Measurements from ENCODE around the gene ADGRV1.
"Not testable (repeated sequence)": the region's sequence is repeated elsewhere in the genome, so short reads cannot be mapped to it uniquely, and the experiment has no call there.

Gene ADGRV1

DNA sequence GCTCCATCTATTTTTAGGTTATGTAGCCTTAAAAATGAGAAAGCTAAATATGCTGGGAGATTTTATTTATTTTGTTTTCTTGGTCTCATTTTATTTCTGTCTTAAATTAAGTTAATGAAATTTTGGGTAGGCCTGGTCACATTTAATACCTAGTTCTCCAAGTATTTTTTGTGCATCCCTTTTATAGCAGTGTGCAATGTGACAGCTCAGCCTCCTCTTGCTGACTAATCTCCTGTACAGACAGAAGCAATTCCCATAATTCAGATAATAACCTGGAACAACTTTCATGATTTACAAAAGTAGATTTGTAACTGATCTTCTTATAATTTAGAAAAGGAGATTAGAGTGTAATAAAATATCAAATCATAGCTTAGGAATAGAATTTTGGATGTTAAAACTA is 403.9 kb downstream of the ADGRV1 start:
- H3K27ac Mint-ChIP-seq, result no peak overlapping the region
- H3K36me3 Mint-ChIP-seq (ENCODE audit: low read depth), result no peaks in the 10 kb centered on the region
- intact Hi-C loops (cut with micrococcal nuclease), result no loop called here
- H3K27me3 Mint-ChIP-seq, result peaks cover 1% of the 10 kb centered on the region
- H3K9me3 Mint-ChIP-seq, result no peaks in the 10 kb centered on the region
- no peak overlapping the region for H3K4me3 Mint-ChIP-seq
- no peaks in the 10 kb centered on the region for H3K4me1 Mint-ChIP-seq (ENCODE audit: low read depth)

DNA sequence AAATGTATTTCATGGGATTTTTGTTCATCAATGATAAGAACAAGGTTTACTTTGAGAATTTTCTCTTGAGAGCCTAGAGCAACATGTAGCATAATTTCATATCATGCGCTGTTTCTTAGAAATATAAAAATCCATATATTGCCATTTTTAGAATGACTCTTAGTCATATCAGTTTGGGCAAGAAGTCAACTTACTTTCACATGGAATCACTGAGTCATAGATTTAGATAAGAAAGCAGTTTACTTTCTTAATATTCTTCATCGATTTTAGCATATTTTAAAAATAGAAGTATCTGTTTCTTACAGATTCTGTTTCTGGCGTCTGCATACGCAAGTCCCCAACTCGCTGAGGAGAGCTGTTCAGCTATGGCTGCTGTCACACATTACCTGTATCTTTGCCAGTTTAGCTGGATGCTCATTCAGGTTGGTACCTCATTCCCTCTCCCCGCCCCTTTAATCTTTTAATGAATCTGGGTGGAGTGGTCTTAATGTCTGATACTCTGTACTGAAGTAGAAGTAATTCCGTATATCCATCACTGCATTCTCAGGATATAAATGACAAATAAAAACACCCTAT is 406.6 kb downstream of the ADGRV1 start:
- H3K36me3 Mint-ChIP-seq (ENCODE audit: low read depth), result no peaks in the 10 kb centered on the region
- no peak overlapping the region for H3K27ac Mint-ChIP-seq
- intact Hi-C loops (cut with micrococcal nuclease), result no loop called here
- no peaks in the 10 kb centered on the region for H3K4me1 Mint-ChIP-seq (ENCODE audit: low read depth)
- peaks cover 6% of the 10 kb centered on the region for H3K9me3 Mint-ChIP-seq
- H3K27me3 Mint-ChIP-seq, result peaks cover 2% of the 10 kb centered on the region
- no peak overlapping the region for H3K4me3 Mint-ChIP-seq

DNA sequence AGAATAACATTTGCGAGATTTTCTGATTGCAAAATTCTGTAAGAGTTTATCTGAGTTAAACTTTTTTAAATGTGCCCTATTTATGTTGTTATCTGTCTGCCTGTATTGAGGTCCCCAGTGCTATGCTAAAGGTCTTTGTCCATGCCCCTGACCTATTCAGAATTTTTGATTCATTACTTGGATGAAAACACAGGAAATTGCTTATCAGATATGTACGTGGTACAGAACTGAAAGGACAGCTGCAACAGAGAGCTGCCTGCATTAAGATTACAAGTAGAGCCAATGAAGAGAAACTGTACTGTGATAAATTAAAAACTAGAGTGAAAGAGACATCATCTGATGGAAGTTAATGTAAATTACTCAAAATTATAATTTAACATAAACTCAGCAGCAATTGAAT is 408.8 kb downstream of the ADGRV1 start:
- Mint-ChIP-seq H3K27ac (no peak overlapping the region), H3K4me3 (no peak overlapping the region), H3K9me3 (peaks cover 17% of the 10 kb centered on the region), H3K27me3 (peaks cover 2% of the 10 kb centered on the region), H3K4me1 (ENCODE audit: low read depth) (no peaks in the 10 kb centered on the region), H3K36me3 (ENCODE audit: low read depth) (no peaks in the 10 kb centered on the region)
- intact Hi-C loops (cut with micrococcal nuclease), result no loop called here

- no peak overlapping the region for H3K27ac Mint-ChIP-seq
- H3K27me3 Mint-ChIP-seq, result peaks cover 2% of the 10 kb centered on the region
- H3K4me1 Mint-ChIP-seq (ENCODE audit: low read depth), result no peaks in the 10 kb centered on the region
- H3K9me3 Mint-ChIP-seq, result peaks cover 17% of the 10 kb centered on the region
- intact Hi-C loops (cut with micrococcal nuclease), result no loop called here
- H3K36me3 Mint-ChIP-seq (ENCODE audit: low read depth), result no peaks in the 10 kb centered on the region
- no peak overlapping the region for H3K4me3 Mint-ChIP-seq
Observed at GRCh38 chr5:90967851-90968250, 409.3 kb downstream of the ADGRV1 start.

DNA sequence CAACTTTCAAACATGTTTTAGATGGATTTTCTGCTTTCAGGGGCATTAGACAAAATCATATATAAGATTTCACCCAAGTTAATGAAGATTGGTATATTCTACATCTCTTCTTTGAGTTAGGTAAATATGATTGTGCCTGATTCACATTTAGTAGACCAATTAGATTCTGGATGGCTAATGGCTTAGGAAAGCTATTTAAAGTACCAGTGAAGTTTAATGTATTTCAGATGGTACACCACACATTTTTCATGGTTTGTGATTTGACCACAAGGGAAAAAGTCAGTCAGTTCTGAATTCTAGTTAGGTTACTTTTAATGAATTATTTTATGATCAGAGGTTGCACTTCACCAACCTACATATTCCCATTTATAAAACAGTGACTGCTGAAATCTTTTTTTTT is 409.7 kb downstream of the ADGRV1 start:
- Mint-ChIP-seq H3K4me3 (no peak overlapping the region), H3K27me3 (peaks cover 2% of the 10 kb centered on the region), H3K36me3 (ENCODE audit: low read depth) (no peaks in the 10 kb centered on the region), H3K4me1 (ENCODE audit: low read depth) (no peaks in the 10 kb centered on the region), H3K27ac (no peak overlapping the region), H3K9me3 (peaks cover 17% of the 10 kb centered on the region)
- intact Hi-C loops (cut with micrococcal nuclease), result no loop called here

DNA sequence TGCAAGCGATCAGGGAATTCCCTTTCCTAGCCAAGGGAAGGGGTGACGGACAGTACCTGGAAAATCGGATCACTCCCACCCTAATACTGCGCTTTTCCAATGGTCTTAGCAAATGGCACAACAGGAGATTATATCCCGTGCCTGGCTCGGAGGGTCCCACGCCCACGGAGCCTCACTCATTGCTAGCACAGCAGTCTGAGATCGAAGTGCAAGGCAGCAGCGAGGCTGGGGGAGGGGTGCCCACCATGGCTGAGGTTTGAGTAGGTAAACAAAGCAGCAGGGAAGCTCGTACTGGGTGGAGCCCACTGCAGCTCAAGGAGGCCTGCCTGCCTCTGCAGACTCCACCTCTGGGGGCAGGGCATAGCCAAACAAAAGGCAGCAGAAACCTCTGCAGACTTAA is 411.3 kb downstream of the ADGRV1 start:
- peaks cover 17% of the 10 kb centered on the region for H3K9me3 Mint-ChIP-seq
- intact Hi-C loops (cut with micrococcal nuclease); H3K4me1 Mint-ChIP-seq (ENCODE audit: low read depth); H3K4me3 Mint-ChIP-seq; H3K36me3 Mint-ChIP-seq (ENCODE audit: low read depth); H3K27me3 Mint-ChIP-seq; H3K27ac Mint-ChIP-seq: not testable (repeated sequence)

DNA sequence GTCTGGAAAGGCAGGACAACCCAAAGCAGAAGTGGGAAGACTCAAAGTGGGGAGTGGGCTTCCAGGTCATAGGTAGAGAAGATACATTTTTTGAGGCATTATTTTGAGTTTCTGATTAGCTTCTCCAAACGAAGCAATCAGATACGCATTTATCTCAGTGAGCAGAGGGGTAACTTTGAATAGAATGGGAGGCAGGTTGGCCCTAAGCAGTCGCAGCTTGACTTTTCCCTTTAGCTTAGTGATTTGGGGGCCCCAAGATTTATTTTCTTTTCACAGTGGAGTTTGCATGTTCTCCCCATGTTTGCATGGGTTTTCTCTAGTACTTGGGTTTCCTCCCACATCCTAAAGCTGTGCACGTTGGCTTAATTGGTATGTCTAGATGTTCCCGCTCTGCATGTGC is 422.6 kb downstream of the ADGRV1 start:
- H3K27me3 Mint-ChIP-seq, result no peaks in the 10 kb centered on the region
- H3K4me3 Mint-ChIP-seq, result no peak overlapping the region
- no peaks in the 10 kb centered on the region for H3K9me3 Mint-ChIP-seq
- H3K36me3 Mint-ChIP-seq (ENCODE audit: low read depth), result no peaks in the 10 kb centered on the region
- H3K4me1 Mint-ChIP-seq (ENCODE audit: low read depth), result no peaks in the 10 kb centered on the region
- intact Hi-C loops (cut with micrococcal nuclease), result no loop called here
- H3K27ac Mint-ChIP-seq, result no peak overlapping the region

DNA sequence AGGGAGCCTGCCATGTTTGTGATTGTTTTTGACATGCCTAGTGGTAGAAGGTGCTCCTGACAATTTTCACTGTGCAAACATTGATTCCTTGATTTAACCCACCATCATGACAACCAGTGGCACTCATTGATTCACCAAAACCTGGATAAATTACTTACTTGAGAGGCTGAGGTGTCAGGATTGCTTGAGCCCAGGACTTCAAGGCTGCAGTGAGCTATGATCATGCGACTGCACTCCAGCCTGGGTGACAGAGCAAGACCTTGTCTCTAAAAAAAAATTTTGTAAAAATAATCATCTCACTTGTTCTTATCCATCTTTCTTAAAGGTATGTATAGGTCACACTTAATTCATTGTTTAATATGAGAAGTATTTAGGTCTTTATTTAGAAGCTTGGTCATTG is 423.2 kb downstream of the ADGRV1 start:
- H3K27me3 Mint-ChIP-seq, result no peaks in the 10 kb centered on the region
- no peak overlapping the region for H3K4me3 Mint-ChIP-seq
- intact Hi-C loops (cut with micrococcal nuclease), result no loop called here

DNA sequence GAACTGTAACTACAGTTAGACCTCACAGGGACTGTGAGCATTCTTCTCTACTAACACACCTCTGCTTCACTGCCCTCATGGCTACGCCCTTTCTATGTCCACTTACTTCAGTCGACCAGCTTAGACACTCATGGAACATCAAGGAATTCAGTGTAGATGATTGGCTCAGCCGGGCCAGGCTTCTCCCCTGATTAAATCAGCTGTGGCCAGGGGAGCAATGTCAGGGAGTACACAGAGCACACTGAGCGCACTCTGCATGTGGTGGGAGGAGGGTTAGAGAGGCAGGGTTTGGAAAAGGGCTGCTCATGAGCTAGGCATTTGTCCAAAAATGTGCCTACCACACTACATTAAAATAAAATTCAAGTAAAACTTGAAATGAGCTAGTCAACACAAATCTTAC is 424.0 kb downstream of the ADGRV1 start:
- H3K4me1 Mint-ChIP-seq (ENCODE audit: low read depth), result no peaks in the 10 kb centered on the region
- no peaks in the 10 kb centered on the region for H3K27me3 Mint-ChIP-seq
- no peak overlapping the region for H3K27ac Mint-ChIP-seq
- no peak overlapping the region for H3K4me3 Mint-ChIP-seq
- no peaks in the 10 kb centered on the region for H3K36me3 Mint-ChIP-seq (ENCODE audit: low read depth)
- no peaks in the 10 kb centered on the region for H3K9me3 Mint-ChIP-seq
- intact Hi-C loops (cut with micrococcal nuclease), result no loop called here

More for the DNA sequence above, 423.2 kb downstream of the ADGRV1 start:
- H3K36me3 Mint-ChIP-seq (ENCODE audit: low read depth), result no peaks in the 10 kb centered on the region
- H3K9me3 Mint-ChIP-seq, result no peaks in the 10 kb centered on the region
- no peak overlapping the region for H3K27ac Mint-ChIP-seq
- H3K4me1 Mint-ChIP-seq (ENCODE audit: low read depth), result no peaks in the 10 kb centered on the region

DNA sequence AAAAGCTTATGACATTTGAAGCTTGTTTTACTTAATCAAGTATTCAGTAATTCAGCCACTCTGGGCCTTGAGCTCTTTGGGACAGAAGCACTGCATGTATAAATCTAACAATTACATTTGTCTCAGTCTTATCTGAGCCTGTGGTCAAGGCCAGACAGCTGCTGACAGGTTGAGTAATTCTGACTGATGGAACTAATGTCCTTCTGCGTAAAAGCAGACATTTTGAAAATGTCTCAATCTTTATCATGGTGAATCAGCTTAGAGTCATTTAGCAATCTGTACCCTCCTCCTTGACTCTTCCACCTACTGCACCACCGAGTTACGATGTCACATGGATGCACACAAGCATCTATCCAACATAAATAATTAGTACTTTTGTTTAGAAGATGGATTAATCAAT is 424.6 kb downstream of the ADGRV1 start:
- Mint-ChIP-seq H3K9me3 (no peaks in the 10 kb centered on the region), H3K36me3 (ENCODE audit: low read depth) (no peaks in the 10 kb centered on the region), H3K4me1 (ENCODE audit: low read depth) (no peaks in the 10 kb centered on the region), H3K27me3 (no peaks in the 10 kb centered on the region), H3K4me3 (no peak overlapping the region), H3K27ac (no peak overlapping the region)
- intact Hi-C loops (cut with micrococcal nuclease), result no loop called here

DNA sequence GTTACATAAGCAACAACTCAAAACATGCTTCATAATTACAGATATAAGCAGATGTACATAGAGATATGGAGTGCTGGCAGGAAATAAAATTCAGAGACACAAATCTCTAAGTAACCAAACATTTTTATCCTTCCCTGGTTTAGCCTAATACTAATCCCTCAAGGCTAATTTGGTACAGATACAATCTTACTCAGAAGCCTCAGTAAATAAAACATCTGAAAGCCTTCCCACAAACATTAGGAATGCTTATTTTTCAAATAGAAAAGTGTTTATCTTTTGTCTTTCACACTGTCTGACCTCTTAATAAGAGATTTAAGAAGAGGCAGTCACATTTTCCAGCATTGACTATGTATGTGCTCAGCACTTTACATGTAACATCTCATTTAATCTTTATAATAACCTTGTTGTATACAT is 425.1 kb downstream of the ADGRV1 start:
- intact Hi-C loops (cut with micrococcal nuclease), result no loop called here
- H3K4me3 Mint-ChIP-seq, result no peak overlapping the region
- H3K27me3 Mint-ChIP-seq, result no peaks in the 10 kb centered on the region
- H3K4me1 Mint-ChIP-seq (ENCODE audit: low read depth), result no peaks in the 10 kb centered on the region
- H3K36me3 Mint-ChIP-seq (ENCODE audit: low read depth), result no peaks in the 10 kb centered on the region
- H3K9me3 Mint-ChIP-seq, result no peaks in the 10 kb centered on the region
- no peak overlapping the region for H3K27ac Mint-ChIP-seq

GRCh38 chr5:90985341-90985740 is 426.7 kb downstream of the ADGRV1 start:
- intact Hi-C loops (cut with micrococcal nuclease), result no loop called here
- H3K36me3 Mint-ChIP-seq (ENCODE audit: low read depth), result no peaks in the 10 kb centered on the region
- H3K27ac Mint-ChIP-seq, result no peak overlapping the region
- H3K27me3 Mint-ChIP-seq, result no peaks in the 10 kb centered on the region
- peaks cover 8% of the 10 kb centered on the region for H3K9me3 Mint-ChIP-seq
- no peak overlapping the region for H3K4me3 Mint-ChIP-seq
- H3K4me1 Mint-ChIP-seq (ENCODE audit: low read depth), result no peaks in the 10 kb centered on the region

- Mint-ChIP-seq H3K27me3 (no peaks in the 10 kb centered on the region), H3K4me1 (ENCODE audit: low read depth) (no peaks in the 10 kb centered on the region), H3K9me3 (peaks cover 8% of the 10 kb centered on the region), H3K36me3 (ENCODE audit: low read depth) (no peaks in the 10 kb centered on the region), H3K27ac (no peak overlapping the region), H3K4me3 (no peak overlapping the region)
- intact Hi-C loops (cut with micrococcal nuclease), result no loop called here
Observed at GRCh38 chr5:90987726-90988125, 429.1 kb downstream of the ADGRV1 start.

GRCh38 chr5:90991201-90991600 is 432.6 kb downstream of the ADGRV1 start:
- Mint-ChIP-seq H3K4me3 (no peak overlapping the region), H3K36me3 (ENCODE audit: low read depth) (no peaks in the 10 kb centered on the region), H3K4me1 (ENCODE audit: low read depth) (no peaks in the 10 kb centered on the region), H3K9me3 (peaks cover 23% of the 10 kb centered on the region), H3K27me3 (no peaks in the 10 kb centered on the region), H3K27ac (no peak overlapping the region)
- intact Hi-C loops (cut with micrococcal nuclease), result no loop called here

- H3K4me1 Mint-ChIP-seq (ENCODE audit: low read depth), result no peaks in the 10 kb centered on the region
- no peak overlapping the region for H3K27ac Mint-ChIP-seq
- no peaks in the 10 kb centered on the region for H3K36me3 Mint-ChIP-seq (ENCODE audit: low read depth)
- intact Hi-C loops (cut with micrococcal nuclease), result no loop called here
- H3K9me3 Mint-ChIP-seq, result peaks cover 30% of the 10 kb centered on the region
- no peaks in the 10 kb centered on the region for H3K27me3 Mint-ChIP-seq
- H3K4me3 Mint-ChIP-seq, result no peak overlapping the region
Observed at GRCh38 chr5:90994796-90995195, 436.2 kb downstream of the ADGRV1 start.

All from dendritic cell treated with granulocyte-macrophage colony-stimulating factor and Interleukin-4, amounts not matched to agents 40 ng/mL and 50 ng/mL, for 4 days (primary cell).